NCI-H1417 (cell line): ENCODE measurements around the gene CAMK1G.

Experiments used
- DNase-seq, 3 experiments: peaks; one replicate each; lab custom pipeline; 2025; lab: John Stamatoyannopoulos, UW

CAMK1G gene

DNA sequence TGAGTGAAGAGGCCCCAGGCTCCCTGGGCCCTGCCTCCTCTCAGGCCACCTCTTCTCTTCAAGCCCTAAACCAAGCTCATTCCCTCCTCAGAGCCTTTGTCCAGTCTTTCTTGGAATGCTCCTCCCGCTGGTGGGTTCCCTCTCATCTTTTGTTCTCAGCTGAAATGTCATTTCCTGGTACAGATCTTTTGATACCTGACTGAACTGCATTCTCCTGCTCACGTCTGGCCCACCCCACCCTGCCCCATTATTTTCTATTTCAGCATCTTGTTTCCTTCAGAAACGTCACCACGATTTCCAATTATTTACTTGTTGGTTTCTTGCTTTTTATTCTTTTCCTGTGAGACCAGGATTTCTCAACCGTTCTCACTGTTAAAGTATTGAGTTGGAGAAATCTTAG is 52.3 kb downstream of the CAMK1G start:
- no peak for DNase-seq

- no peak for DNase-seq
These were observed 58.3 kb downstream of the CAMK1G start for GRCh38 chr1:209641832-209642172.

- no peak for DNase-seq
These were observed 59.3 kb downstream of the CAMK1G start for GRCh38 chr1:209642816-209643215.

- no peak for DNase-seq
These were observed 59.9 kb downstream of the CAMK1G start for GRCh38 chr1:209643285-209644020.

DNA sequence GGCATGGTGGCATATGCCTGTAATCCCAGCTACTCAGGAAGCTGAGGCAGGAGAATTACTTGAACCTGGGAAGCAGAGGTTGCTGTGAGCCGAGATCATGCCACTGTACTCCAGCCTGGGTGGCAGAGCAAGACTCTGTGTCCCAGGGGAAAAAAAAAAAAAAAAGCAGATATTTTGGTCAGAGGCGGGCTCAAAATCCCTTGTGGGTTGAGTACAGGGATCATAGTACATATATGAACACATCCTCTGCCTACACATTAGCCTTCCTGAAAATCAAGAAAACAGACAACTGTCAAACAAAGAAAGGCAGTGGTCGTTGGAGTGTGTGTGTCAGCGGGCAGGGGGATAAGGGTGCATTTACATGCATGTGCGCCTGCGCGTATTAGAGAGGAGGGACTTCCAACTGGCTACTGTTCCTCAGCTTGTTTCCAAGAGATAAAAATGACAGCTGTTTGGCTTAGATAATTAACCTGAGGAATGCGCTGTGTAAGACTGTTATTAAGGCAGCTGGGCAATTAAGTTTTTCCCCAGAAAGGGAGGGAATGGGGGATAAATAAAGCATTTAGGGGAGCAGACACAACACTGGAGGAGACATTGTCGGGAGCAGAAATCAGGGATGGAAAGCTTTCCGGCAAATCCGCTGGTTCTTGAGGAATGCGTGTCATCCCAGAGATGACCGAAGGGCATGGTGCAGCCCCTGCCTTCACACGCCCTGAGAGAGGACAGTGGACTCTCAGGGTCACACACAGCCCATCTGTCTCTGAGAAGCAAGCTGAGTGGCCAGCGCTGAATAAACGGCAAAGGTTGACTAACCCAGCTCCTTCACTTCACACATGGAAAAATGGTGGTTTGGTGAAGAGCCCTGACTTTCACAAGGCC is 62.3 kb downstream of the CAMK1G start:
- peak in 2 of 3 experiments; percentile 13 to 52 for DNase-seq

GRCh38 chr1:209646558-209646957 is 63.0 kb downstream of the CAMK1G start:
- no peak for DNase-seq

DNA sequence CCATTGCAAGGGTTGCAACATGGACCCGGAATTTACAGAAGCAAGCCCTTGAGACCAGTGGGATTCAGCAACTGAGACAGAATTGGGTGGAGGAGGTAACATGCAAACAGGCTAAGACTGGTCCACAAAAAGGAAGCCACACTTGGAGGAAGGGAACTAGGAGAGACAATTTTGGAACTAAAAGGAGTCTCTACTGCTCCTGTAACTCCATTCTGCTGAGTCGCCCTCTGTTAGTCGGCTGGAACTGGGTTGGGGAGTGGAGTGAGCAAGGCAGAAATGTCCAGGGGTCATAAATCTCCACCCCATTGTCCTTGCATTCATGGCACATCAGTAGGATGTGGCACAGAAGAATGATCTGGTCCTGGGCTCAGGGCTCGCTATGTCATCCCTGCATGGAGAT is 63.6 kb downstream of the CAMK1G start:
- no peak for DNase-seq

- no peak for DNase-seq
These were observed 64.8 kb downstream of the CAMK1G start for GRCh38 chr1:209648346-209648745.

DNA sequence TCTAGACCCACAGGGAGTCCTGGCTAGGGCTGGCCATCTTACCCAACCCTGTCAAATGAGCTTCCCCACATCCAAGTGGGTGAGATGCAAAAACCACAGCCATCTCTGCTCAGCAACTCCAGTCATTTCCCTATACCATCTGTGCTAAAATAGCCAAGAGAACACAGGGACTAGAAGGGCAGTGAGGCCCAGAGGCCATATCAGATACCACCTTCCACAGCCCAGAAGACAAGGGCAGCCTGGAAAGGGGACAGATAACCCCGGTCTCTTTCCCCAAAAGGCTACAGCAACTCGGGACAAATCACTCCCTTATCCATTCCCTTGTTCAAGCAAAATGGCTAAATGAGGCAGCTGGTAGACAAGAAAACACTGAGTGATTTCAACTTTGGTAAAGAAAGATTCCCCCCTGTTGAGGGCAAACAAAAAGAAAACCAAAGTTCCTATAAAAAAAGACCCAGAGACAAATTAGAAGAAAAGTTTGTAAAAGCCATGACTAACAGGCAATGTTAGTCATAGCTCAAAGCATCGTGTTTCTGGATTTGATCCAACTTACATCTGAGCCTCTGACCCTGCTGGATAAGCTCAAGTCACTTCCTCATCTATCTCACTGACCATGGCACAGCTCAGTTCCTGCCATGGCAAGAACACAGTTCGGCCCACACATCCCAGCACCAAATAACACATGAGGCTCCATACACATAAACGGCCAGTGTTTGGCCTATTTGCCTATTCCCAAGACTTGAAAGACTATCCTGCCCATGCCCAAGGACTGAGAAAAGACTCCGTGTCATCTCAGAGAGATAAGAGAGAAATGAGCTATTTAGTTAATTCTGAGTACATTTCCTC is 65.6 kb downstream of the CAMK1G start:
- DNase-seq = no peak

GRCh38 chr1:209650454-209650853 is 66.9 kb downstream of the CAMK1G start:
- DNase-seq = no peak

- DNase-seq = no peak
These were observed 67.6 kb downstream of the CAMK1G start for GRCh38 chr1:209651138-209651587.

GRCh38 chr1:209652121-209652735 is 68.7 kb downstream of the CAMK1G start, which contains the start of gene LAMB3:
LAMB3 (minus strand) TSS chr1:209652425; CDS start chr1:209650944, 1,481 bp downstream.
- DNase-seq = no peak

DNA sequence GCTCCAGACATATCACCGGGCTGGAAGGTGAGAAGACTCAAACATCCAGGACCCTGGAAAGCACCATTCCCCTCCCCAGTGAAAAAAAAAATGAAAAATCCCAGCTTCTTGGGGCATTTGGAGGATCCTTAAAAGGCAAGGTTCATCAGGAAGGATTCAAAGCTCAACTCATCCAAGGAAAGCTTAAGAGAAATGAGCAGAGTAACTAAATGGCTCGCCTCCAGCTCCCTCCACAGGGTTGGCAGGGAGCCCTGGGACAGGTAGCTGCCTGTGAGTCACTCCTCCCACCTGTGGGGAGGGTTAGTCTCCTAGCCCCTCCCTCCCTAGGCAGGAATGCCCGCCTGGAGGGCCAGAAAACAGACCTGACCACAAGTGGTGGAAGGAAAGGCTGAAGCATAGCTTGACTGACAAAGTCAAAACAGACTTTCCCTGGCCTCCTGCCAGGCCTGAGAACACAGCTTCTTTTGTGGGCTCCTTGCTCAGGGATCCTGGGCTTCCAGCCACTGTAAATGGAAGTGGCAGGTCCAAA is 69.4 kb downstream of the CAMK1G start:
- peak; percentile 46 to 71 (median 62) for DNase-seq

- peak in 2 of 3 experiments; percentile 61 to 82 for DNase-seq
These were observed 70.4 kb downstream of the CAMK1G start for GRCh38 chr1:209653915-209654351.

GRCh38 chr1:209655411-209656231 is 72.1 kb downstream of the CAMK1G start:
- DNase-seq = no peak

- no peak for DNase-seq
These were observed 73.8 kb downstream of the CAMK1G start for GRCh38 chr1:209657140-209657879.

DNA sequence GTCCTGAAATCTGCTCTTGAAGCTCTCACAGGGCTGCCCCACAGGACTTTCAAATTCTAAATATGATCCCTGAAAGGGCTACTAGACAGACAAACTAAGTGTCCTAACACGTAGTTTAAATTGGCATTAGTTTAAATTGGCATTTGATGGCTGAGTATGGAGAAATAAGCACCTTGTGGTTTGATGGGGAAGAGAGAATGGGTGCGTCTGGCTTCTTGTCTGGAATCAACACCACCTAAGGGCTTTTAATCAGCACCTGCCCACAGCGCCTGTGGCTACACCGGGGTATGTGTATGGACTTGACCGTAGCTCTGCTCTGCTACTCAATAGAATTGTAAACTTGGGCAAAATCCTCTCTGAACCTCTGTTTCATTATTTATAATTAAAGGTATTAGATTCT is 74.4 kb downstream of the CAMK1G start:
- DNase-seq = peak in 1 of 3 experiments; percentile 44

DNA sequence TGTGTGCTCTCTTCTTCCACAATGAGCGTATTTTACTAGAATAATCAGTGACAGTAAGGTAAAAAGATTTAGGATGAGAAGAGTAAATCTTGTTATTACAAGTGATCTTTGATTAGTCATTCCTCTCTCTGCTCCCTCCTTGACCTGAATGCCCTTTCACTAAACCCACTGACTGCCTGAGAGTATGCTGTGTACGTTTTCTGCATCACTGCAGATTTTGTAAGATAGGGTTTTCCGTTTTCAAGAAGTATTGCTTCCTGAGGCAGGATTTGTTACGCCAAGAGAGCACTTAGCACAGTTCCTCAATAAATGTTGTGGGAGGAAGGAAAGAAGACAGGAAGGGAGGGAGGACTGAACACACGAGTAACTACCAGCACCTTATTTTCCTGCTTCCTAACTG is 76.4 kb downstream of the CAMK1G start:
- DNase-seq = no peak

GRCh38 chr1:209661071-209661470 is 77.6 kb downstream of the CAMK1G start:
- DNase-seq = no peak

DNA sequence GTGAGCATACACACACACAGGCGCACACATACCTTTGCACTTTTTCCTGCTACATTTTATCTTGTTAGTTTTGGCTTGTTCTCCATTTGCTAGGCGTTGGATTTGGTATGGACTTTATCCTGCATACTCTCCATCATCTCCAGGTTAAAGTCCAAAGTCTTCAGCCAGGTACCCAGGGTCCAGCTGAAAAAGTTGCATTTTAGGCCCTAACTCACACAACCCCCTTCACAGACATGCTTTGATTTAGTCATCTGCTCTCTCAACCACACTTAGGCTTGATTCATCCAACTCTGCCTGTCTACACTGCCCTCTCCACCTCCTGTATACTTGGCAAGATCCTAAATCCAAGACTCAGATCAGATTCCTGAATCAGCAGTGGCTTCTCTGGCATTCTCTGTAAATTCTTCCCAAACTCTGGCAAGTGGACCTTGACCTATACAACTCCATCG is 79.4 kb downstream of the CAMK1G start:
- no peak for DNase-seq
